ENCODE measurements around the gene MFSD6. TPM values are rescaled to one million over a fixed set of nuclear protein-coding genes. Genes with fewer than 3 reads are reported as not detected.

Gene MFSD6
- total RNA-seq, 2 experiments from 2014 or later, result 51.3 to 56.7 TPM

DNA sequence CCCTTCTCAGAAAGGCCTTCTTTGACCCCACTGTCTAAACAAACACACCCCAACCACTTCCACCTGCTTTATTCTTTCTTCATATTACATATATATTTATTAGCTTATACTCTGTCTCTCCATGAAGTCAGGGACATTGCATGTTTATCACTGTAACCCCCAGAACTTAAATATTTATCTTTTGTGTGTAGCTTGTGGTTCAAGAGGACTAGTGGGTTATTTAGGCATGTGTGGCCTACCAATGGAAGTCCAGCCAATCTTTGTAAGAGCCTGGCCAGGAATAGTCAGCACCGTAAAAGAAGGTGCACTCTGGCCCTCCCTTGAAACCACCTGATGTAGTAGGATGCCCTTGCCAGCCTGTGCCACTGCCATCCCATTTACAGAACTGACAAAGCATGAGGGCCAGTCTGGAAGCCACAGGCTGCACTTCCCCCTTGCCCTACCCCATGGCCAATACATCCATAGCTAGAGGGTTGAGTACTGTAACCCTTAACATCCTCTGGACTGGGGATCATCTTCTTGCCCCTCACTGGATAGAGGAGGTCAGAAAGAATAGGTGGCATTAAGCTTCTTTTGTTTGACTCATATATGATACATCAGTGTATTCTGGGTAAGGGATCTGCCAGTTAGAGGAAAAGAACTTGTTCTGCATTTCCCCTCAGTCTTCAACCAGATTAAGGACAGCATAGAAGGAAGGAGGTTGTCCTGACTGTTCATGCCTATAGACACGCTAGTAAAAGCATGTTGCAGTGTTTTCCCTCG is 121.5 kb downstream of the MFSD6 start:
- Mint-ChIP-seq H3K36me3 (peaks cover 11% of the 10 kb centered on the region), H3K4me3 (no peak overlapping the region), H3K9me3 (no peaks in the 10 kb centered on the region), H3K4me1 (peaks cover 49% of the 10 kb centered on the region), H3K27ac (no peak overlapping the region), H3K27me3 (no peaks in the 10 kb centered on the region)
- DNase-seq, result no peak
- ATAC-seq (ENCODE audit: low read depth), result no peak
- POLR2A ChIA-PET, result interaction anchor here (0.7 kb wide), 1 partner anchor 13 kb away, joined by 3 read pairs; no protein-coding TSS in a partner anchor

- POLR2A ChIA-PET, result interaction anchor here (0.7 kb wide), 1 partner anchor 14 kb away, joined by 3 read pairs; no protein-coding TSS in a partner anchor
- Mint-ChIP-seq H3K9me3 (no peaks in the 10 kb centered on the region), H3K4me1 (peaks cover 45% of the 10 kb centered on the region), H3K27ac (no peak overlapping the region), H3K27me3 (no peaks in the 10 kb centered on the region), H3K4me3 (no peak overlapping the region), H3K36me3 (peaks cover 9% of the 10 kb centered on the region)
- DNase-seq (no peak), ATAC-seq (ENCODE audit: low read depth) (no peak)
These were observed 122.2 kb downstream of the MFSD6 start for GRCh38 chr2:190530248-190530900.

GRCh38 chr2:190532581-190532980 is 124.4 kb downstream of the MFSD6 start:
- peak overlapping the region; percentile 94 for H3K4me3 Mint-ChIP-seq
- ATAC-seq (ENCODE audit: low read depth), result no peak
- no peaks in the 10 kb centered on the region for H3K27me3 Mint-ChIP-seq
- H3K36me3 Mint-ChIP-seq, result peaks cover 18% of the 10 kb centered on the region
- H3K9me3 Mint-ChIP-seq, result peaks cover 6% of the 10 kb centered on the region
- DNase-seq, result no peak
- H3K4me1 Mint-ChIP-seq, result peaks cover 41% of the 10 kb centered on the region
- H3K27ac Mint-ChIP-seq, result peak overlapping the region; percentile 99
- POLR2A ChIA-PET, result interaction anchor here (2.6 to 3.4 kb wide), 4 partner anchors 12 to 124 kb away, joined by 13 to 46 read pairs (median 18); partner anchors contain the start of gene MFSD6

GRCh38 chr2:190533175-190533967 is 125.2 kb downstream of the MFSD6 start:
- Mint-ChIP-seq H3K9me3 (peaks cover 8% of the 10 kb centered on the region), H3K4me1 (peaks cover 38% of the 10 kb centered on the region), H3K27ac (peak overlapping the region; percentile 99), H3K27me3 (no peaks in the 10 kb centered on the region), H3K4me3 (peak overlapping the region; percentile 94), H3K36me3 (peaks cover 24% of the 10 kb centered on the region)
- POLR2A ChIA-PET, result interaction anchor here (0.9 to 3.4 kb wide), 15 partner anchors 8 to 1145 kb away, joined by 3 to 46 read pairs (median 5); partner anchors contain the start of genes MFSD6, NAB1 and NABP1
- DNase-seq (peak; percentile 56), ATAC-seq (ENCODE audit: low read depth) (no peak)

DNA sequence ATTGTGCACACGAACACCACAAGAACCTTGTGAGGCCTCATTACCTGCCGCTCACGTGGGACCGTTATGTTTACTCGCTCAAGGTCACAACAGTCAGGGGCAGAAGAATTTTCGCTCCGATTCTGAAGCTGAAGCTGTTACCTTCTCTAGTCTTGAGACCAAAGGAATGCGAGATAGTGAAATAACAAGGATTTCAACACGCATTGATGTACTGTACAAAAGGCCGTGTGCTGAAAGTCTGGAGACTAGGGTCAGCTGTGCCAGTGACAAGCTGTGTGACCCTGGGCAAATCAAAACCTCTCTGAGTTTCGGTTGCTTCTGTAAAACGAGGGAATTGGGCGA is 125.8 kb downstream of the MFSD6 start:
- POLR2A ChIA-PET, result interaction anchor here (0.9 to 3.4 kb wide), 16 partner anchors 8 to 1144 kb away, joined by 3 to 46 read pairs (median 4); partner anchors contain the start of genes MFSD6, NAB1 and NABP1

GRCh38 chr2:190534310-190535120 is 126.4 kb downstream of the MFSD6 start, which contains the start of gene NEMP2:
Gene NEMP2, minus strand, starts transcription at chr2:190534722. Its CDS starts 67 bp downstream, at chr2:190534655.
- ATAC-seq (ENCODE audit: low read depth) (peak; percentile 84), DNase-seq (peak; percentile 95)
- peaks cover 29% of the 10 kb centered on the region for H3K36me3 Mint-ChIP-seq
- H3K4me3 Mint-ChIP-seq, result peak within 1 kb of the TSS; percentile 94
- POLR2A ChIA-PET, result interaction anchor here (0.7 to 3.4 kb wide), 15 partner anchors 9 to 126 kb away, joined by 3 to 46 read pairs (median 5); partner anchors contain the start of genes MFSD6 and NAB1
- peaks cover 33% of the 10 kb centered on the region for H3K4me1 Mint-ChIP-seq
- H3K9me3 Mint-ChIP-seq, result peaks cover 17% of the 10 kb centered on the region
- H3K27ac Mint-ChIP-seq, result peak within 1 kb of the TSS; percentile 99
- no peaks in the 10 kb centered on the region for H3K27me3 Mint-ChIP-seq

More for the DNA sequence above, 125.8 kb downstream of the MFSD6 start:
- peaks cover 28% of the 10 kb centered on the region for H3K36me3 Mint-ChIP-seq
- peak overlapping the region; percentile 99 for H3K27ac Mint-ChIP-seq
- H3K9me3 Mint-ChIP-seq, result peaks cover 14% of the 10 kb centered on the region
- ATAC-seq (ENCODE audit: low read depth), result peak; percentile 37
- DNase-seq, result no peak
- peaks cover 36% of the 10 kb centered on the region for H3K4me1 Mint-ChIP-seq
- H3K27me3 Mint-ChIP-seq, result no peaks in the 10 kb centered on the region
- peak overlapping the region; percentile 94 for H3K4me3 Mint-ChIP-seq

DNA sequence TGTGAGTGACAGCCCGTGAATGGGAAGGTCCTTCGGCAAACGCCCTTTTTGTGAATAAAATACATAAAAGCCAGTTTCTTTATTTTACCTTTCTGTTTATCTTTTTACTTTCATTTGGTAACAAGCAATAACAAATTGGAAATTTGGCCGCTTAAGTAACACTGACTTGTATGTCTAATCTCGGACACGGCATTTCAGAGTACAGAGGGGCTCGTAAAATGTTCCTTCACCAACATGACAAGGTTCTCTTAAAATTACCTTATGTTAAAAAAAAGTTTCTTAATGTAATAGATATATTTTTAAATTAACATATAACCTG is 126.9 kb downstream of the MFSD6 start:
- DNase-seq (no peak), ATAC-seq (ENCODE audit: low read depth) (no peak)
- H3K9me3 Mint-ChIP-seq, result peaks cover 21% of the 10 kb centered on the region
- no peaks in the 10 kb centered on the region for H3K27me3 Mint-ChIP-seq
- peaks cover 33% of the 10 kb centered on the region for H3K36me3 Mint-ChIP-seq
- peak overlapping the region; percentile 90 for H3K4me3 Mint-ChIP-seq
- H3K27ac Mint-ChIP-seq, result peak overlapping the region; percentile 92
- POLR2A ChIA-PET, result interaction anchor here (0.7 to 3.4 kb wide), 9 partner anchors 9 to 126 kb away, joined by 3 to 46 read pairs (median 7); partner anchors contain the start of gene MFSD6
- peaks cover 33% of the 10 kb centered on the region for H3K4me1 Mint-ChIP-seq

GRCh38 chr2:190535586-190535985 is 127.4 kb downstream of the MFSD6 start:
- Mint-ChIP-seq H3K27ac (peak overlapping the region; percentile 59), H3K4me3 (peak overlapping the region; percentile 90), H3K9me3 (peaks cover 25% of the 10 kb centered on the region), H3K36me3 (peaks cover 38% of the 10 kb centered on the region), H3K27me3 (no peaks in the 10 kb centered on the region), H3K4me1 (peaks cover 31% of the 10 kb centered on the region)
- ATAC-seq (ENCODE audit: low read depth) (no peak), DNase-seq (no peak)
- POLR2A ChIA-PET, result no interaction called here

GRCh38 chr2:190537765-190538164 is 129.6 kb downstream of the MFSD6 start:
- Mint-ChIP-seq H3K36me3 (peaks cover 56% of the 10 kb centered on the region), H3K4me1 (peaks cover 19% of the 10 kb centered on the region), H3K4me3 (no peak overlapping the region), H3K27ac (no peak overlapping the region), H3K9me3 (peaks cover 35% of the 10 kb centered on the region), H3K27me3 (no peaks in the 10 kb centered on the region)
- no peak for DNase-seq
- ATAC-seq (ENCODE audit: low read depth), result no peak
- POLR2A ChIA-PET, result no interaction called here

DNA sequence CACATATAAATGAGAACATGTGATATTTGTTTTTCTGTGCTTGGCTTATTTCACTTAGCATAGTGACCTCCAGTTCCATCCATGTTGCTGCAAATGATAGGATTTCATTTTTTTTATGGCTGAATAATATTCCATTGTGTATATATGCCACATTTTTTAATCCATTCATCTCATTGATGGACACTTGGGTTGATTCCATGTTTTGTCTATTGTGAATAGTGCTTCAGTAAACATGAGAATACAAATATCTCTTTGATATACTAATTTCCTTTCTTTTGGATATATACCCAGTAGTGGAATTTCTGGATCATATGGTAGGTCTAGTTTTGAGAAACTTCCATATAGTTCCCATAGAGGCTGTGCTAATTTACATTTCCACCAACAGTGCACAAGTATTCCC is 130.0 kb downstream of the MFSD6 start:
- Mint-ChIP-seq H3K27me3 (no peaks in the 10 kb centered on the region), H3K27ac (no peak overlapping the region), H3K4me1 (peaks cover 16% of the 10 kb centered on the region), H3K4me3 (no peak overlapping the region), H3K36me3 (peaks cover 61% of the 10 kb centered on the region), H3K9me3 (peaks cover 38% of the 10 kb centered on the region)
- ATAC-seq (ENCODE audit: low read depth) (no peak), DNase-seq (no peak)
- POLR2A ChIA-PET, result no interaction called here

GRCh38 chr2:190540048-190540447 is 131.9 kb downstream of the MFSD6 start:
- no peaks in the 10 kb centered on the region for H3K27me3 Mint-ChIP-seq
- POLR2A ChIA-PET, result no interaction called here
- no peak overlapping the region for H3K4me3 Mint-ChIP-seq
- ATAC-seq (ENCODE audit: low read depth) (no peak), DNase-seq (no peak)
- H3K27ac Mint-ChIP-seq, result no peak overlapping the region
- peaks cover 64% of the 10 kb centered on the region for H3K36me3 Mint-ChIP-seq
- peaks cover 38% of the 10 kb centered on the region for H3K9me3 Mint-ChIP-seq
- peaks cover 11% of the 10 kb centered on the region for H3K4me1 Mint-ChIP-seq

DNA sequence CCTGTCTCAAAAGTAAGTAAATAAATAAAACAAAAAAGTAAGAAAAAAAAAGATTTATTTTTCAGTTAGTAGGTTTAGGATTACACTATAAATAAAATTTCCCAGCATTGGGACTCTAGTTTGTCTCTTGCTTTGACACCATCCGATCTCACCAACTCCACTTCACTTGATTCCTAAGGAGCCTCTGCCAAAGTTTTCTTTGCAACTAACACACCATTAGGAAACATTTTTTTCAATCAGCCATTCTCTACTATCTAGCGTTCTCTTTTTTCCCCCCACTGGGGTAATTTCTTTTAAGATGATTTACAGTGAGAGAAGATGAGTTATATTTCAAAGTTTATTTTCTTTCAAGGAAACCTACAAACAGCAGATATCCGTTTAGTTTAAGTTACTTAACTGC is 136.9 kb downstream of the MFSD6 start:
- Mint-ChIP-seq H3K27ac (no peak overlapping the region), H3K9me3 (peaks cover 18% of the 10 kb centered on the region), H3K4me1 (peaks cover 1% of the 10 kb centered on the region), H3K36me3 (peaks cover 35% of the 10 kb centered on the region), H3K27me3 (no peaks in the 10 kb centered on the region), H3K4me3 (no peak overlapping the region)
- DNase-seq (no peak), ATAC-seq (ENCODE audit: low read depth) (no peak)
- POLR2A ChIA-PET, result no interaction called here
